ENCODE data around the gene TERB2. TPM values are rescaled to one million over a fixed set of nuclear protein-coding genes. Genes with fewer than 3 reads are reported as not detected.
"Not testable (repeated sequence)": the region's sequence is repeated elsewhere in the genome, so short reads cannot be mapped to it uniquely, and the experiment has no call there.

Gene TERB2, protein sequence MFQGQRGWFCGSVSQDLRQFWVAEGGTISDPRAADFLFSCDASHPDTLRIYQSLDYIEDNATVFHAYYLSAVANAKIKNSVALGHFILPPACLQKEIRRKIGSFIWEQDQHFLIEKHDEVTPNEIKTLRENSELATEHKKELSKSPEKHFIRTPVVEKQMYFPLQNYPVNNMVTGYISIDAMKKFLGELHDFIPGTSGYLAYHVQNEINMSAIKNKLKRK
- not detected in 2 replicates for total RNA-seq

- no peak for DNase-seq (ENCODE audit: low read depth in 2 of 2)
Measured at GRCh38 chr15:44956388-44956787, at the start of gene TERB2. TSS of gene TERB2 (plus strand) at chr15:44956687. CDS start at chr15:44956719, 32 bp downstream.

DNA sequence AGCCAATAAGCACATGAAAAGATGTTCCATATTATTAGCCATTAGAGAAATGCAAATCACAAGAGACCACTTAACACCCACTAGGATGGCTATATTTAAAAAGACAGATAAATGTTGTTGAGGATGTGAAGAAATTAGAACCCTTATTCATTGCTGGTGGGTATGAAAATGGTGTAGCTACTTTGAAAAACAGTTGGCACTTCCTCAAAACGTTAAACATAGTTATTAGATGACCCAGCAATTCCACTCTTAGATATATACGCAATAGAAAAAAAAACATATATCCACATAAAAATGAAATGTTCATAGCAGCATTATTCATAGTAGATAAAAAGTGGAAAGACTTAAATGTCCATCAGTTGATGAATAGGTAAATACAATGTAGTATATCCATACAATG lies 47.1 kb upstream of the TERB2 start:
- no peak for DNase-seq (ENCODE audit: low read depth in 2 of 2)

- no peak for DNase-seq (ENCODE audit: low read depth in 2 of 2)
Measured at GRCh38 chr15:44910981-44911625, 45.4 kb upstream of the TERB2 start.

GRCh38 chr15:44912186-44912585 lies 44.3 kb upstream of the TERB2 start:
- not testable (repeated sequence) for DNase-seq (ENCODE audit: low read depth in 2 of 2)

- not testable (repeated sequence) for DNase-seq (ENCODE audit: low read depth in 2 of 2)
Measured at GRCh38 chr15:44912974-44913448, 43.5 kb upstream of the TERB2 start.

DNA sequence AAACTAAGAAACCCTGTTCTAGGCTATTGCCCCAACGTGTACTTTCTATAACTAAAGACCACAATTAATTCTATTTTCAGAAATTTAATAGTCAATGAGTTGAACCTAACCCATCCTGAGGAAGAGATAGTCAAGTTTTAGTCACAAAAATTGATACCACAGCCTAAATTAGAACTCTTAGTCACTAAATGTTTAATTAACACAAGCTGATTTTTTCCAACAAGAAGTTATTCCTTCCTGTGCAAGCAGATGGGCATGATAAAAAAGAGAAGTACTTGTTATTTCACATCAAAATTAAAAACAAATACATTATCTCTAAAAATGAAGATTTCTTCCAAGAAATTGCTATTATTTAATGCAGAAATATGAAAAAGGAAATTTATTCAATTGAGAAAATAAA lies 38.4 kb upstream of the TERB2 start:
- no peak for DNase-seq (ENCODE audit: low read depth in 2 of 2)

- not testable (repeated sequence) for DNase-seq (ENCODE audit: low read depth in 2 of 2)
Measured at GRCh38 chr15:44928658-44929057, 27.8 kb upstream of the TERB2 start.

DNA sequence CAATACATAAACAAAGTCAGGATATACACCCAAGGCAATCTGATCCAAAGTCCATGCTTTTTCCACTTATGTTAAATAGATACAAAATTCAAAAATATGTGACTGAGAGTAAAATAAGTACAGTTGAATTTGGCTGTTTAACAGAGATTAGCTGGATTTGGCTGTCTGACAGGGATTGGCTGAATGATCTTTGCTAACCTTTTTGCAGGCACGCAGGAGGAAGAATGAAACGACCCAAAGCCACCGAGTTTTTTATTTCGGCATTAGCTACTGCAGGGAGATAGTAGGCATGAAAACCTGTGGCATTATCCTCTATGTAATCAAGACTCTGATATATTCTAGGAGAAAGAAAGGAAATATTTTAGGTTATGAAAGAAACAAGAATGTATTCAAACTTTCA lies 26.2 kb upstream of the TERB2 start:
- DNase-seq (ENCODE audit: low read depth in 2 of 2): peak in 1 of 2 donors; percentile 4

- peak in 1 of 2 donors; percentile 11 for DNase-seq (ENCODE audit: low read depth in 2 of 2)
Measured at GRCh38 chr15:44958302-44958701, 1.8 kb downstream of the TERB2 start.

DNA sequence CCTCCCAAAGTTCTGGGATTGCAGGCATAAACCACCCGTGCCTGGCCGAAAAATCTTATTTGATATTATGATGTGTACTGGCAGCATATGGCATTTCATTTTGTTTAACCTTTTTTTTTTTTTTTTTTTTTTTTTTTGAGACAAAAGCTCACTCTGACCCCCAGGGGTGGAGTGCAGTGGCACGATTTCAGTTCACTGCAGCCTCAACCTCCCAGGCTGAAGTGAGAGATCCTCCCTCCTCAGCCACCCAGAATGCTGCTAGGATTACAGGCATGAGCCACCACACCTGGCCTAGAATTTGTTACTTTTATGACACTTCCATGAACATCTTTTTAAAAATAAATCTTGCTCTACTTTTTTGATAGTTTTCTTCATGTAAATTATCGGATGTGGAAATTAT lies 12.0 kb downstream of the TERB2 start:
- DNase-seq (ENCODE audit: low read depth in 2 of 2): no peak

DNA sequence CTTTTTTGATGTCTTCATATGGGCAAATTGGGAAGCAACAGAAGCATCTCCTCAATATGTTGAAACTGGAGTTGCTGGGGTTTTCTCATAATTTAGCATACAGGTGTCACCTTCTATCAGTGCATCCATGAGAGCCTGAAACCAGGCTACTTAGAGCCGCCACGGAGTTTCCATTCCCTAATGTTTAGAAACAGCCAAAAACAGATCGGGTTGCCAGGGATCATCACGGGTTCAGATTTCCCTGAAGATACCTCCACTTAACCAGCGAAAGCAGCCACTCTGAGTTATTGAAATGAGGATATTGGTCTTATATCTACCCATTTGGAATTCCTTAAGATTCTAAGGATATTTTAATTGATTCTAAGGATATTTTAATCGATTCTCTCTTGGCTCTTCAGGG lies 14.5 kb downstream of the TERB2 start:
- no peak for DNase-seq (ENCODE audit: low read depth in 2 of 2)

DNA sequence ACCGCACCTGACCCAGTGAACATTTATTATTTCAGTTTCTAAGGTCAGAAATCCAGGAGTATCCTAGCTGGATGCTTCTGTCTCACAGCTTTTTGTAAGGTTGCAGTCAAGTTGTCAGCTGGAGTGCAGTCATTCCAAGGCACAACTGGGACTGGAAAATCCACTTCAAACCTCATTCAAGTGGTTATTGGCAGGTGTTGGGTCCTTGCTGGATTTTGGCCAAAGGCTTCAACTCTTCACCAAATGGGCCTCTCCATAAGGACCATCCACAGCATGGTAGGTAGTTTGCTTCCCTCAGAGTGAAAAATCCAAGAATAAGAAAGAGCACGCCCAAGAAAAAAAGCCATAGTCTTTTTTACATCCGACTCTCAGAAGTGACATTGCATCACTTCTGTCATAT lies 19.7 kb downstream of the TERB2 start:
- DNase-seq (ENCODE audit: low read depth in 2 of 2): not testable (repeated sequence)

DNA sequence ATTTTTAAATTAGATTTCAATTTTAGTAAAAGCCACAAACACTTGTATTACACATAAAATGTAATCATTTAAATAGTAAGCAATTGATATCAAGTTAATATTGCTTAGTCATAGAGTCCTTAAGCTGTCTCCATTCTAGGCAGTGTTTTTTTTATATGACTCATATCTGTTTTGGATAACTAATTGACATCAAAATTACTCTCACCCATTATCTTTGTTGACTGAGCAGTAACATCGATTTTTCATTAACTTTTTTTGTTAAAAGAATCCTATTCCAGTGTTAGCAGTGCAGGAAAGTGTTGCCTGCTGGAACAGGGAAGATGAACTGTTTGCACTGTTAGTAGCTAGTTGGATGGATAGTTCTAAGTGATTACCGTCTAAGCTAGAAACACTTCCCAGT lies 21.3 kb downstream of the TERB2 start:
- not testable (repeated sequence) for DNase-seq (ENCODE audit: low read depth in 2 of 2)

DNA sequence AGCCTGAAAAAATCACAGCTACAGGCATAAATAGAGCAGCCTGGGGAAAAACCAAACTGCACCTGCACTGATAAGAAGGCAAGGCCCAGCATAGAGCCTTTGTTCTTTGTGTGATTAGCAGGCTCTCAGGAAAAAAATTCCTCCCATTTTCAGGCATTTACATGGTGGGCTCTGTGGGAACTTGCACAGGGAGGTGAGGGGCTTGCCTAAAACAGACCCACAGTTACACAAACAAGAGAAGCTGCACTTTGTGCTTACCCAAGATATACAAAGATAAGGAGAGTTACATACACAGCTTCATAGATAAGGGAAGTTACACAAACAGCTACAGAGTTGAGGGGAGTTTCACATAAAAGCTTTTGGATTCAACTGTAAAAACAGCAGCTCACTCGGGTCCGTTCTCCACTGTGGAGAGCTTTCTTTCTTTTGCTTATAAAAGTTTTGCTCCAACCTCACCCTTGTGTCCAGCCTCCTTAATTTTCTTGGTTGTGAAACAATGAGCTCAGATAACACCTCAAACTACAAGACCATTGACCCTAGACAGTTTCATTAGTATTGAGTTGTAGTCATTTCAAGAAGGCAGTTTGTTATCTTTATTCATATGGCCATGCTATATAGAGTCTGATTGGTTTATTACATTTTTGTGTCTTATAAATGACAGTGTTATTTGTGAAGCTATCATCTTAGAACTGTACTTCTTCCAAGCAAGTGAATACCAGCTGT lies 23.3 kb downstream of the TERB2 start:
- DNase-seq (ENCODE audit: low read depth in 2 of 2): not testable (repeated sequence)

DNA sequence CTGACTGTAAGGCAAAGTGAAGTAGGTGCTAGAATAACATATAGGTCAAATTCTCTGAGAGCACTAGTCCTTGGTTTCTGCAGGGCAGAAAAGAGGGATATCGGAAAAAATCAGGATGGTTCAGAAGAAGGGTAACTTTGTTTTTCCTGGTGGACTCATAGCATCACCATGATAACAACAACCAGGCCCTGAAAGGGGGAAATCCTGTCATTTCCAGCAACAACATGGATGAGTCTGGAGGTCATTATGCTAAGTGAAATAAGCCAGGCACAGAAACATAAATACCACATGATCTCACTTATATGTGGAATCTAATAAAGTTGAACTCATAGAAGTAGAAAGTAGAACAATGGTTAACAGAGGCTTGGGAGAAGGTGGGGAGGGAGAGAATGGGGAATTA lies 27.7 kb downstream of the TERB2 start:
- DNase-seq (ENCODE audit: low read depth in 2 of 2): peak in 1 of 2 donors; percentile 61

- DNase-seq (ENCODE audit: low read depth in 2 of 2): not testable (repeated sequence)
Measured at GRCh38 chr15:44986346-44987055, 30.0 kb downstream of the TERB2 start.

DNA sequence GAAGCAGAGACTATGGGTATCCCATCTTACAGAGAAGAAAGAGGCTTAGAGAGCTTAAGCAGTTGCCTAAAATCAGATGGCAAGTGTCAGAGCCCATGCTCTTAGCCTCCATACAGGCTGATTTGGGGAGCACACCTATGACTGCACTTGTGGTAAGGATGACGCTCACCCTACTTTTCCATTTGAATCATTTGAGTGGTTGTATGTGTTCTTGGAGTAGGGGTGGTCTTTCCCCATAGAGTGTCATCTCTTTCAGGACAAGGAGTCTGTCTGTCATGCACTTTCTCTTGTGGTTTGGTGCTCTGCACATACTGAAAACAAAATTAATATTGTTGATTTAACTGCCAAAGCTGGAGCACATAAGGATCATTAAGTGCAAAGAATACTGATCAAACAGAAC lies 31.2 kb downstream of the TERB2 start:
- not testable (repeated sequence) for DNase-seq (ENCODE audit: low read depth in 2 of 2)

DNA sequence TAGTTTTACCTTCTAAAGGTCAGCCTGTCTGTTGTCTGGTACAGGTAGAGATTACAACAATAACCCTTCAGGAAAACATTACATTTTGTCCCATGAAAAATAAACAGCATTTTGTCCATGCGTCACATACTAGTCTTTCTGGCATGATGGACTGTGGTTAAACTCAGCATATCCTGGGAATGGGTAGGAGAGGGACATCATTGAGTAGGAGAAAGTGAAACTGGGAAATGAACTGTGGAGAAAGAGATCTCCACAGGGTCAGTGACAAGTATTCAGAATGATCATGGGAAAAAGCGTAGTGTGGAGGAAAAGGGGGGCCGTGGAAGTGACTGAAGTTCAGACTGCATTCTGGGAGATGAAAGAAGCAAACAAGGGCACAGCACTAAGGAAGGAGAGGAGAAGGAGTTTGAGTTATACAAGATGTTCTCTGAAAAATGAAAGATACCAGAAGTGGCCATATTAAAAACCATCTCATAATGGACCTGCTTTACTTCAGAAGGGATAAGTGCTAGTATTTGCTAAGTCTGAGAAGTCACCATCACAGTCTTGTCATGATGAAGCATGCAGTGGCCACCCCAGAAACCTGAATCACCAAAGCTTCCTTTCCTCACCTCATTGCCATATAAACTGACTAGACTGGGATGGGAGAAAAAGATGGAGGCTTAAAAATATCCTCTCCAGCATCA lies 31.8 kb downstream of the TERB2 start:
- not testable (repeated sequence) for DNase-seq (ENCODE audit: low read depth in 2 of 2)

- not testable (repeated sequence) for DNase-seq (ENCODE audit: low read depth in 2 of 2)
Measured at GRCh38 chr15:44988870-44989219, 32.4 kb downstream of the TERB2 start.

GRCh38 chr15:44997632-44998031 lies 41.1 kb downstream of the TERB2 start:
- not testable (repeated sequence) for DNase-seq (ENCODE audit: low read depth in 2 of 2)

- DNase-seq (ENCODE audit: low read depth in 2 of 2): no peak
Measured at GRCh38 chr15:44999105-44999504, 42.6 kb downstream of the TERB2 start.

All from lung microvascular endothelial cell (primary cell).